Mammary epithelial cell (primary cell): Measurements from ENCODE around the gene OOSP4B.

ENCODE experiments used
- EZH2 ChIP-seq: IDR thresholded peaks from 2 replicates; pipeline ENCODE4 v1.6.1; 2012; ENCODE audit warnings: low read length, inconsistent platforms, borderline replicate concordance
- TF ChIP-seq, protein P1 (sequence below), 2 donors: IDR thresholded peaks in 1 of 2; conservative IDR thresholded peaks in 1 of 2; 2 replicates each; pipeline ENCODE4 v1.5.1; 2011 to 2012; ENCODE audit warnings: inconsistent platforms in 2 of 2, low read length in 2 of 2, mild to moderate bottlenecking in 2 of 2, control low read depth in 1 of 2, low read depth in 1 of 2; ENCODE audit not compliant: insufficient read depth in 1 of 2; ENCODE audit errors: extremely low read depth in 1 of 2

DNA sequence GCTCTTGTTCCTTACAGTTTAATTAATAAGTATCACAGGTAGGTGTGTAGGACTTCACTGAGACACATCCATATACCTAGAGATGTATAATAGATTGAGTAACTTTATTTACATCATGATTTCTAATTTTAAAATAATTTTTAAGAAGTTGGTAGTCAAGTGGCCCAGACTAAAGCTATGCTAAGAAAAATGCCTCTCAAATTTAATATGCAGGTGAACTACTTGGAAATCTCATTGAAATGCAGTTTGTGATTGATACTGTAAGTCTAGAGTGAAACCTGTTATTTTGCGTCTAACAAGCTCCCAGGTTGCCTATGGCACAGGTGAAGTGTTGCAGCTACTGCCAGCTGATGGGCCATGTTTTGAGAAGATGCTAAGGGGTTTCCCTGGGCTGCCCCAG, at the start of gene OOSP4B:
- TF ChIP-seq, protein P1, sequence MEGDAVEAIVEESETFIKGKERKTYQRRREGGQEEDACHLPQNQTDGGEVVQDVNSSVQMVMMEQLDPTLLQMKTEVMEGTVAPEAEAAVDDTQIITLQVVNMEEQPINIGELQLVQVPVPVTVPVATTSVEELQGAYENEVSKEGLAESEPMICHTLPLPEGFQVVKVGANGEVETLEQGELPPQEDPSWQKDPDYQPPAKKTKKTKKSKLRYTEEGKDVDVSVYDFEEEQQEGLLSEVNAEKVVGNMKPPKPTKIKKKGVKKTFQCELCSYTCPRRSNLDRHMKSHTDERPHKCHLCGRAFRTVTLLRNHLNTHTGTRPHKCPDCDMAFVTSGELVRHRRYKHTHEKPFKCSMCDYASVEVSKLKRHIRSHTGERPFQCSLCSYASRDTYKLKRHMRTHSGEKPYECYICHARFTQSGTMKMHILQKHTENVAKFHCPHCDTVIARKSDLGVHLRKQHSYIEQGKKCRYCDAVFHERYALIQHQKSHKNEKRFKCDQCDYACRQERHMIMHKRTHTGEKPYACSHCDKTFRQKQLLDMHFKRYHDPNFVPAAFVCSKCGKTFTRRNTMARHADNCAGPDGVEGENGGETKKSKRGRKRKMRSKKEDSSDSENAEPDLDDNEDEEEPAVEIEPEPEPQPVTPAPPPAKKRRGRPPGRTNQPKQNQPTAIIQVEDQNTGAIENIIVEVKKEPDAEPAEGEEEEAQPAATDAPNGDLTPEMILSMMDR (conservative IDR thresholded peaks at IDR 0.05 in 1 of 2, IDR thresholded peaks at IDR 0.05 in 1 of 2; ENCODE audit: extremely low read depth in 1 of 2, insufficient read depth in 1 of 2, low read depth in 1 of 2, low read length in 2 of 2) = no peak
- no peak for TF ChIP-seq EZH2
